Cardiac fibroblast (primary cell): ENCODE measurements around the gene FREM2.

Experiments used
- DNase-seq, 2 donors: peaks; one replicate each; pipeline versions ENCODE4 v3.0.0 to v3.0.0-alpha.2; 2010; ENCODE audit warnings: low read depth in 2 of 2
- H3K4me3 ChIP-seq, 2 donors: replicated peaks in 1 of 2; 1 replicate in 1 of 2; 2 replicates in 1 of 2; pipeline ENCODE4 v1.5.1; 2011; ENCODE audit warnings: low read depth in 2 of 2, low read length in 2 of 2, mild to moderate bottlenecking in 2 of 2, moderate library complexity in 1 of 2
- CTCF ChIP-seq: IDR thresholded peaks from one replicate; pipeline ENCODE4 v1.5.1; 2011; ENCODE audit warnings: low read depth, mild to moderate bottlenecking, low read length, inconsistent platforms

FREM2 gene

GRCh38 chr13:38767506-38768265 is 80.8 kb downstream of the FREM2 start:
- TF ChIP-seq CTCF = no peak
- DNase-seq = no peak
- no peak overlapping the region for H3K4me3 ChIP-seq

- H3K4me3 ChIP-seq = no peak overlapping the region
- DNase-seq = no peak
- no peak for TF ChIP-seq CTCF
These were observed 82.6 kb downstream of the FREM2 start for GRCh38 chr13:38769526-38769925.

GRCh38 chr13:38775085-38775484 is 88.2 kb downstream of the FREM2 start:
- no peak overlapping the region for H3K4me3 ChIP-seq
- no peak for TF ChIP-seq CTCF
- DNase-seq = no peak

- no peak for TF ChIP-seq CTCF
- H3K4me3 ChIP-seq = no peak overlapping the region
- no peak for DNase-seq
These were observed 90.7 kb downstream of the FREM2 start for GRCh38 chr13:38777347-38778119.

- no peak overlapping the region for H3K4me3 ChIP-seq
- no peak for DNase-seq
- TF ChIP-seq CTCF = no peak
These were observed 94.7 kb downstream of the FREM2 start for GRCh38 chr13:38781539-38781938.

- no peak for DNase-seq
- H3K4me3 ChIP-seq = no peak overlapping the region
- no peak for TF ChIP-seq CTCF
These were observed 97.4 kb downstream of the FREM2 start for GRCh38 chr13:38784036-38784880.
